SK-N-MC (cell line): Measurements from ENCODE around the gene INHA.

Experiments
- DNase-seq: peaks from one replicate; pipeline ENCODE4 v3.0.0-alpha.2; 2011; ENCODE audit warnings: low read depth, low spot score
- H3K27ac ChIP-seq: fragments of 200-600 bp; sonication (generic); 2 replicates; pipeline ENCODE4 v1.5.1; 2016; ENCODE audit warnings: mixed run types
- H3K36me3 ChIP-seq: fragments of 200-600 bp; sonication (generic); 2 replicates; pipeline ENCODE4 v1.6.1; 2017; ENCODE audit warnings: antibody characterized with exemption, low read length, mixed read lengths; ENCODE audit not compliant: insufficient read depth
- H3K4me3 ChIP-seq: fragments of 200-600 bp; sonication (generic); 2 replicates; pipeline ENCODE4 v1.5.1; 2016
- H3K9ac ChIP-seq: fragments of 200-600 bp; sonication (generic); 2 replicates; pipeline ENCODE4 v1.8.0; 2017; ENCODE audit warnings: mixed run types, mixed read lengths; ENCODE audit not compliant: insufficient read length
- H3K9me3 ChIP-seq: fragments of 200-600 bp; sonication (generic); 2 replicates; pipeline ENCODE4 v1.6.1; 2017; ENCODE audit warnings: low read depth, mild to moderate bottlenecking, antibody characterized with exemption, low read length, moderate library complexity, mixed read lengths
- EZH2 ChIP-seq: fragments of 200-600 bp; sonication (generic); IDR thresholded peaks from one replicate; pipeline ENCODE4 v1.6.1; 2017; ENCODE audit warnings: antibody characterized with exemption
- FOXP2 ChIP-seq: optimal IDR thresholded peaks from 2 replicates; pipeline ENCODE3; 2011; ENCODE audit warnings: mild to moderate bottlenecking, moderate library complexity; ENCODE audit not compliant: insufficient read depth; ENCODE audit errors: extremely low read length, control extremely low read depth
- POLR2AphosphoS5 ChIP-seq: IDR thresholded peaks from 2 replicates; pipeline ENCODE4 v1.6.1; 2012; ENCODE audit warnings: mild to moderate bottlenecking, low read depth, low read length, borderline replicate concordance

The INHA gene

GRCh38 chr2:219545943-219546352 is 26.2 kb upstream of the INHA start:
- H3K27ac ChIP-seq = no peak overlapping the region
- H3K9me3 ChIP-seq = no peaks in the 10 kb centered on the region
- H3K4me3 ChIP-seq = no peak overlapping the region
- H3K36me3 ChIP-seq = no peaks in the 10 kb centered on the region
- DNase-seq = no peak
- no peak overlapping the region for H3K9ac ChIP-seq
- TF ChIP-seq FOXP2 (no peak), POLR2AphosphoS5 (no peak), EZH2 (no peak)

- H3K27ac ChIP-seq = no peak overlapping the region
- H3K9me3 ChIP-seq = no peaks in the 10 kb centered on the region
- no peak overlapping the region for H3K4me3 ChIP-seq
- H3K9ac ChIP-seq = no peak overlapping the region
- no peaks in the 10 kb centered on the region for H3K36me3 ChIP-seq
- no peak for DNase-seq
- TF ChIP-seq POLR2AphosphoS5 = no peak
- no peak for TF ChIP-seq FOXP2
- TF ChIP-seq EZH2 = no peak
These were observed 24.5 kb upstream of the INHA start for GRCh38 chr2:219547621-219548020.

- TF ChIP-seq FOXP2 (no peak), EZH2 (no peak), POLR2AphosphoS5 (no peak)
- no peak overlapping the region for H3K9ac ChIP-seq
- H3K36me3 ChIP-seq = no peaks in the 10 kb centered on the region
- H3K9me3 ChIP-seq = no peaks in the 10 kb centered on the region
- H3K27ac ChIP-seq = no peak overlapping the region
- no peak overlapping the region for H3K4me3 ChIP-seq
- DNase-seq = no peak
These were observed 23.1 kb upstream of the INHA start for GRCh38 chr2:219548990-219549389.

GRCh38 chr2:219549619-219550018 is 22.5 kb upstream of the INHA start:
- Histone ChIP-seq H3K9me3 (no peaks in the 10 kb centered on the region), H3K36me3 (no peaks in the 10 kb centered on the region), H3K27ac (no peak overlapping the region), H3K9ac (no peak overlapping the region), H3K4me3 (no peak overlapping the region)
- no peak for DNase-seq
- no peak for TF ChIP-seq POLR2AphosphoS5
- TF ChIP-seq EZH2 = no peak
- TF ChIP-seq FOXP2 = no peak

- TF ChIP-seq EZH2 = no peak
- no peak for TF ChIP-seq POLR2AphosphoS5
- TF ChIP-seq FOXP2 = no peak
- Histone ChIP-seq H3K36me3 (no peaks in the 10 kb centered on the region), H3K9ac (no peak overlapping the region), H3K27ac (no peak overlapping the region), H3K4me3 (peak overlapping the region; percentile 86), H3K9me3 (no peaks in the 10 kb centered on the region)
- no peak for DNase-seq
These were observed 20.4 kb upstream of the INHA start for GRCh38 chr2:219551441-219552381.

GRCh38 chr2:219552382-219553167 is 19.5 kb upstream of the INHA start:
- no peak overlapping the region for H3K27ac ChIP-seq
- H3K4me3 ChIP-seq = peak overlapping the region; percentile 86
- no peaks in the 10 kb centered on the region for H3K36me3 ChIP-seq
- no peak for DNase-seq
- no peaks in the 10 kb centered on the region for H3K9me3 ChIP-seq
- H3K9ac ChIP-seq = no peak overlapping the region
- TF ChIP-seq EZH2 (no peak), FOXP2 (no peak), POLR2AphosphoS5 (no peak)

- TF ChIP-seq FOXP2 = no peak
- no peak for TF ChIP-seq POLR2AphosphoS5
- TF ChIP-seq EZH2 = no peak
- Histone ChIP-seq H3K9me3 (no peaks in the 10 kb centered on the region), H3K9ac (no peak overlapping the region), H3K4me3 (peak overlapping the region; percentile 86), H3K27ac (no peak overlapping the region), H3K36me3 (no peaks in the 10 kb centered on the region)
- no peak for DNase-seq
These were observed 19.0 kb upstream of the INHA start for GRCh38 chr2:219553168-219553417.

- H3K9ac ChIP-seq = no peak overlapping the region
- H3K27ac ChIP-seq = no peak overlapping the region
- DNase-seq = no peak
- no peak for TF ChIP-seq POLR2AphosphoS5
- no peak for TF ChIP-seq EZH2
- TF ChIP-seq FOXP2 = no peak
- no peaks in the 10 kb centered on the region for H3K9me3 ChIP-seq
- H3K36me3 ChIP-seq = no peaks in the 10 kb centered on the region
- H3K4me3 ChIP-seq = no peak overlapping the region
These were observed 18.6 kb upstream of the INHA start for GRCh38 chr2:219553463-219553963.
